GM21447 (cell line): ENCODE measurements around the gene FAM199X.
A peak's percentile ranks its signal among the peaks of the same experiment; 100 is the strongest.

Experiments used
- ATAC-seq: cut with Tn5 transposase; IDR thresholded peaks from one replicate; pipeline ENCODE4 v1.9.1; 2021; ENCODE audit not compliant: unreplicated experiment

FAM199X gene

DNA sequence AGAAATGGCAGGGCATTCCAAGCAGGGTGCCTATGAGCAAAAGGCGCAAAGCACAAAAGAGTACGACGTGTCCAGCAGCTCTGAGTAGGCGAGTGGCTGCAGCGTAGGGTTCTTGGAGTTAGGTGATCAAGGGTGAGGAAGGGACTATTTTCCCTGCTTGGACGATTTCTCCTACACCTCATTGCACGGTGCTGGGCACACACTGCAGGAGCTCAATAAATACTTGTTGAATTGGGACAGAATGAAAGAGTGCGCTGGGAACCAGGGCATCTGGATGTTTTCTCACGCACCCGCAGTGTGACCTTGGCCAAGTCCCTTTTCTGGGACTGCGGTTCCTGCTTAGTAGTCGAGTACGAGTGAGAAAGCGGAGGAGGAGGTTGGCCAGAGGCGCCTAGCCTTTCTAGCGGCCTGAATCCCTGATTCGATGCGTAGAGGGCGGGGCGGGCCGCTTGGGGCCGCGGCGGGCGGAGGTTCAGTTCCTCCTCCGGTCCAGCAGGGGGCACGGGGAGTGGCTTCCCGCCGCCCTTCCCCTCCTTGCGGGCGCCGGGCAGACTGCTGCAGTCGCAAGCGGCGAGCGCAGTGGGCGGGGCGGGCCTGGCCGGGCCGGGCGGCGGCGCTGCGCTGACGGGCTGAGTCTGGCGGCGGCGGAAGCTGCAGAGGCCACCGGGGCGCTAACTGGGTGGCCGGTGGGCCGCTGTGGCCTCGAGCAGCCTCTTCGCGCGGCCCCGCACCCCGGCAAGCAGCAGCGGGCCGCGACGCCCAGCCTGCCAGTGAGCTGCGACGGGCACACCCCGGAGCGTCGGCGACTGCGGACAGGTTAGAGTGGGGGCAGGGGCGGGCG is at the start of gene FAM199X:
Gene FAM199X, plus strand, starts transcription at position 560 of the 841 bp plus-strand sequence. CDS start 333 bp downstream, outside the sequence.
- peak; percentile 93 for ATAC-seq

DNA sequence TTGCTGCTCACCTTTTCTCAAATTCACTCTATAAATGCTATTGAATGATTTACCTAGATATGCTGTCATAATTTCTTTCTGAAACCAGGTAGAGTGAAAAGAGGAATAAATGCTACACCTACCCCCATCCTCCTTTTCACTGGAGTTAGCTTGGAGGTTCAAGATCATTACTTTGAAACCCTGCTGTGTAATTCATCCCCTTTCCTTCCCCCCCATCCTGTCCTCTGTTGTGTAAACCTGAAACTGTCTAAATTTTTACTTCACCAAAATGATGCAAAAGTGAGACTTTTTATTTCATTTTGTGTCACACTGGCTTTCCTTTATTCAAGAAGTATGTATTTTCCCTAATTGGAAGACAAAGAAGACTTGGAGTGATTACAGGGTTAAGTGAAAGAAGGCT is 48.5 kb upstream of the FAM199X start:
- no peak for ATAC-seq

DNA sequence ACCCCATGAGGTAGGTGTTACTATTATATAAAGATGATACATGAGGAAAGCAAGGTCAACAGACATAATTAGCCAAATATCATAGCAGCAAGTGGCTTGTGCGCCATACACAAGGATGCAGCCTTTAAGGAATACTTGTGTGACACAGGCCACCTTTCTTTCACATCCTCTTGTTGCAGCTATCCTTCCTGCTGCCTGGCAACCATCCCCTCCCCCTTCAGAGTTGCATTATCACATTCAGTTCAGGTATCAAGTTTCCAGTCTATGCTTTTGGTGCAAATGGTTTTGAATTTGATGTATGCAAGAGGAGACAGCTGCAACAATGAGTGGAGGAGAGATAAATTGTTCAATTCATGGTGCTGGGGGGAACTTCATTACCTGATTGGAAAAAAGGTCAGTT is 47.5 kb upstream of the FAM199X start:
- ATAC-seq = no peak

DNA sequence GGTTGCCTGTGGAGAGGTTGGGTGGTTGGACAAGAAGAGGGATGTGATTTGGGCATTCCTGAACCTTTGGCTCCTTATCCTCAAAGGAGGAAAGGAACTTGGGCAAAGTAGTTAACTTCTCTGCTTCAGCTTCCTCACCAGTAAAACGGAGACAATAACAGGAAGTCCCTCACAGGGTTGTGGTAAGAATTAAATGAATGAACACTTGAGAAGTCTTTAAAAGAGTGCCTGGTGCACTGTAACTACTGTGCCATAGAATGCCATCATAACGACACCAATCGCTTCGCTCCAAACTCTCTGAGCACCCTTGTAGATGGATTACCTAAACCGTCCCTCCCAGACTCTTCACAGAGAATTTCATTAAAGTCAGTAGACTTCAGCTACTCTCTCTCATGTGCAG is 43.4 kb upstream of the FAM199X start:
- ATAC-seq = peak; percentile 58

DNA sequence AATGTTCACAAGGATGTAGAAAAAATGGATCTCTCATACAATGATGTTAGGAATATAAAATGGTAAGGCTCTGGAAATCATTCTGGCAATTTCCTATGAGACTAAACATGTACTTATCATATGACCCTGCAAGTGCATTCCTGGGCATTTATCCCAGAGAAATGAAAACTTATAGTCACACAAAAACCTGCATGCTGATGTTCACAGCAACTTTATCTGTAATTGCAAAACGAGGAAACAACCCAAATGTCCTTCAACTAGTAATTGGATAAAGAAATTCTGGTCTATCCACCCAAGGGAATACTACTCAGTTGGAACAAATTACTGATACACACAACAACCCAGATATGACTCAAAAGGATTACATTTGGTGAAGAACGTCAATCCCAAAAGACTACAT is 39.4 kb upstream of the FAM199X start:
- ATAC-seq = no peak

DNA sequence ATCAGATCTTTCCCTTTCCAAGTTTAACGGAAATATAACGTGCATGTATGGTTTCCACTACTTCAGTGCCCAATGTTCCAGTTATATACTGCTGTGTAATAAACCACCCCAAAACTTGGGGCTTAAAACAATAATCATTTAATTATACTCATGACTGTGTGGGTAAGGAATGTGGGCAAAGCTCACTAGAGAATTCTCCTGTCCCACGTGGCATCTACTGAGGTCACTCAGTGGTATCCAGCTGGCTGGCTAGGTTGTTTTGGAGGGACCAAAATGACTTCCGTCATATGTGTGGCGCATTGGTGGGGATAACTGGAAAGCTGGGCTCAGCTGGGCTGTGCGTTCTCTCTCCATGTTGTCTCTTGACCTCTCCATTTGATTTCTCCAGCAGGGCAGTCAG is 35.4 kb upstream of the FAM199X start:
- no peak for ATAC-seq

DNA sequence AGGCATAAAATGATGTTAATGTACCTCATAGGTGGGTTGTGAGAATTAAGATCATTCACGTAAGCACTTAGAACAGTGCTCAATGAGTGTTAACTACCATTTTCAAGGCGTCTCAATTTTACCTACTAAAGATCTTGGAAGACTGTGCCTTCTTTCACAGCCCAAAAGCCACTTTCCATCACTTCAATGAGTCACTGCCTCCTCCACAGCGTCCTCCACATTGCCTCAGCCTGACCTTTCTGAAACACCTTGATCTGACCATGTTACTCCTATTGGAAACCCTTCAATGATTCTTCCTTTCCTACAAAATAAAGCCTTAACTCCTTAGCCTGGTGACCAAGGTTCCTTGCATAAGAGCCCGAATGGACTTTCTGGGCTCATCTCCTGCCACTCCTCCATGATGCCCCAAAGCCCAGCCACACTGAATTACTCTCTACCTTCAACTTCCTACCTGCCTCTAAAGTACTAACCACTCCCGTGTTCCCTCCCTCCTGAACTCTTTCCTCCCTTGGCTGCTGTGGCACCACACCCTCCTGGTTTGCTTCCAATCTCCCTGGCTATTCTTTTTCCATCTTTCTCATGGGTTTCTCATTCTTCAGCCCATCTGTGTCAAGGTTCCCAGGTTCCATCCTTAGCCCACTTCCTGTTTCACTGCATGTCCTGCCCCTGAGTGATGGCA is 31.5 kb upstream of the FAM199X start:
- ATAC-seq = no peak

DNA sequence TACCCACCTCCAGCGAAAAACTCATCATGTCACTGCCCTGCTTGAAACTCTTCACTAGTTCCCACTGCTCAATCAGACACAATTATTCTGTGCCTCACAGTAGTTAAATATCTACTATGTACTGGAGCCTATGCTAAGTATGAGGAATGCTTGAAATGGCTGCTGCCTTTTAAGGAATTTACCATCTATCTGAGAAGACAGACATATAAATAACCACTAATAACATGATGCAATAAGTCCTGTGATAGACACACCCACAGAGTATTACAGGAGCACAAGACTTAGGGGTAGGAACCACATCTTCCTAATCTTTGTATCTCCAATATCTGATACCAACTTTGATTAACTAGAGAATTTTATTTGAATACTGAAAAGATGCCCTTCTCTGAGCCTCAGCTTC is 30.6 kb upstream of the FAM199X start:
- ATAC-seq = no peak

DNA sequence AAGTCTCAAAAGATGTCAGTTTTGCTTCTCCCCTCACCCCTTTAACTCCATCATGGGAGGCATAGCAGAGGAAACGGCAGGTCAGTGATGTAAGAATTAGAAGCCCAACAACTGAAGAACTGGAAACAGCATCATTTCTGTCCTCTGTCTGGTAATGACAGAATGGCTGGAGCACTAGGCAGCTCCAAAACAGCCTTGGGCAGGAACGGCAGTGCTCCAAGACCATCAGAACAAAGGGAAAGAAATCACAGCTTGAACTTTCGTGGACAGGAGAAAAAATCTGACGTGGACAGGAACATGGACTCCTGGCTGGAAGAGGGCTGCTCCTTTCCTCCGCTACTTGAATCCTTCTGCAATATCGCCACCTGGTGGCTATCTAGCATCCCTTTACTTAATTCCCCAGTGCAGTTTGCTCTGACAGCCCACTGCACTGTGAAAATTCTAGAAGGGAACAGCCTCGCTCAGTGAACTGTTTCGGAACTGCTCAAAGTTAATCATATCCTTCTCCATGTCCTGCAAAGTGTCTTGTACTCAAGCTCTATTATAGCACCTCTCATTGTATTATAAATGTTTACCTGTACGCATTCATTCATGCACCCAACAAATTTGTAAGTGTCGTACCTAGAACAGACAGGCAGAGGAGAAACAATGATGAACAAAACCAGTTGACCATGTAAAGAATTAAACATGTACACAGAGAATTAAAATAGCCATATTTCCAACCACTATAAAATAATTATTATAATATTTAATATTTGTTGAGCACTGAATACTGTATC is 29.8 kb upstream of the FAM199X start:
- ATAC-seq = peak; percentile 98

DNA sequence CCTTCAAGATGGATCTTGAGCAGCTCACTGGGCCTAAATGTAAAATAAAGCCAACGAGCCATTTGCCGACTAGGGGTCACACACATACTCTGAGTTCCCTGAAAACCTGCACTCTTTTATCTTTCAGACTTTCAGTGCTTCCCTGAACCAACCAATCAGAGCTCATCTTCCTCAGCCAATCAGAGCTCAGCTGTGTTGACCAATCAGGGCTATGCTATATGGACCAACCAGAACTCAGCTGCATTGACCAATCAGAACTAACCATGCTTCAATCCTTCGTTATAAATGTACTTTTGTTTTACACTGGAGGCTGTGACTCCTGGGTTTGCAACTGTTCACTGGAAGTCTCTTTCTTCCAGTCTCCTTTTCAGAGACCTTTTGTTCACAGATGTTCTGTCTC is 28.8 kb upstream of the FAM199X start:
- ATAC-seq = no peak

DNA sequence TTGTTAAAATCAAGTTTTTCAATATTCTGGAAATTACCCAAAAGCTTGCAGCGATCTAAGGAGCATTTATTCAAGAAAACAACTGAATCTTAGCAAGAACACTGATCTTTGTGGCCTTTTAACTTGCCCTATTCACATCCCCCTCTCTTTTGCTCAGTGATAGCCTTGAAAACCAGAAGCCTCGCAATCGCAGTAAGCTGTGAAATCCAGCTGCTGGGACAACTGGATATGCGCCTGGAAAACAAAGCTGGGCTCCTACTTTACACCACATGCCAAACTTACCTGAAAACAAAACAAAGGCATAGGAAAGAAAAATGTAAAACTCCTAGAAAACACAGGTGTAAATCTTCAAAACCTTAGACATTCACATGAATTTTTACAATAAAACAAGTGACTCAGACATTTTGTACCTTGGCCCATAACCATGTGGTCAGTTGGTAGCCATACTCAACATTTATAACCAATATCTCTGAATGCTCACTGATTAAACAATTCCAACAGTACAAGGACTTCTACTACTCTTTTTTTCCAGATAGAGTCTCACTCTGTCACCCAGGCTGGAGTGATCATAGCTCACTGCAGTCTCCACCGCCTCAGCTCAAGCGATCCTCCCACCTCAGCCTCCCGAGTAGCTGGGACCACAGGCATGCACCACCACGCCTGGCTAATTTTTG is 25.0 kb upstream of the FAM199X start:
- no peak for ATAC-seq

DNA sequence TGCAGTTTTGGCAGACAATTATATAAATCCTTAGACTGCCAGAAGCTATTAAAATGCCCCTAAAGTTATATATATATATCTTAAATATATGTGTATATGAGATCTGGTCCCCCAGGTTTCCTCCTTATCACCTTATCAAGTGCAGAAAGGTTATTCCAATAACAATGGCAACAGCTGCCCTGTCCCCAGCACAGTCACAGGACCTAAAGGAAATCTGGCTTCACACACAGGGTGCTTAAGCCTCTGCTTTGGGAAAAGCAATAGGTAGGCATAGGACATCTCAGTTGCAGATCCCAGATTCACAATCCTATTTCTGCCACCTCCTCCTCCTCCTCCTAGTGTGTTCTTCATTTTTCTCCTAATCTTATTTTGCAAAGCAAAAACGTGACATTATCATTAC is 15.2 kb upstream of the FAM199X start:
- ATAC-seq = no peak

DNA sequence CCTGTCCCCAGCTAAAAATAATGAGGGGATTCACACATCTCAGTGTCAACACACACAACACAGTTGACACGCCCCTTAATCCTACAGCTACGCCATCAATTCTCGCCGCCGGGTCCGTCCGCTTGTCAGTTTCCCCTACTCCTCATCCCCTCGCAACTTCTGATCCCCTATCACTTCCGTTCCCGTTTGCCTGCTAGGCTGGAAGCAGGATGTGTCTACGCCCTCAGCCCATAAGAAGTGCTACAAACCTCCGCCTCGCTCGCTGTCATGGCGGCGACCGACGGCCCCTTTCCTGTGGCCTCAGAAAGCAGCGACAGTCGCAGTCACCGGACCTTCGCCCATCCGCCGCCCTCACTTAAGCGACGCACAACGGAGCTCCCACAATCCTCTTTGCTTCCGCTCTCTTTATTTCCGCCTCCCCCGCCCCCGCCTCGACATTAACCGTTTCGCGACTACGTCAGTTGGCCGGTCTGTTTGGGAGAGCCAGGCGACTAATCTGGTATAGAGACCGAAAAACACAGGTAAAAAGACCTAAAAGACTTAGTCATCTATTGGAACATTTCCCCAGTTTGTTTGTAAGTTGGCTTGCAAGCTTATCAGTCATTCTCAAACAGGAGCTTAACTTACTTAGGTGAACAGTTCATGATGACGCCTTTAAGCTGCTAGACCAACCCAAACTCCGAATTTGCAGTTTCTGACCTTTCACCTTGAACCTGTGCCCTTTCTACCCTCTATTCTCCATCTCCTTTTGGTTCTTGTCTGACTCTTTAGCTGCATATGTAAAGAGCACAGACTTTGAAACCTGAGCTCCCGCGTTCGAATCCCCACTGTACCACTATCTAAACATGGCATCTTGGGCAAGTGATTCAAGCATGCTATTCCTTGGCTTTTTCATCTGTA is 9.4 kb upstream of the FAM199X start, which contains the start of gene SLC25A53:
Gene SLC25A53, minus strand, starts transcription at position 380 of the 900 bp plus-strand sequence. CDS start 51,752 bp downstream, outside the sequence.
- ATAC-seq = peak; percentile 95

DNA sequence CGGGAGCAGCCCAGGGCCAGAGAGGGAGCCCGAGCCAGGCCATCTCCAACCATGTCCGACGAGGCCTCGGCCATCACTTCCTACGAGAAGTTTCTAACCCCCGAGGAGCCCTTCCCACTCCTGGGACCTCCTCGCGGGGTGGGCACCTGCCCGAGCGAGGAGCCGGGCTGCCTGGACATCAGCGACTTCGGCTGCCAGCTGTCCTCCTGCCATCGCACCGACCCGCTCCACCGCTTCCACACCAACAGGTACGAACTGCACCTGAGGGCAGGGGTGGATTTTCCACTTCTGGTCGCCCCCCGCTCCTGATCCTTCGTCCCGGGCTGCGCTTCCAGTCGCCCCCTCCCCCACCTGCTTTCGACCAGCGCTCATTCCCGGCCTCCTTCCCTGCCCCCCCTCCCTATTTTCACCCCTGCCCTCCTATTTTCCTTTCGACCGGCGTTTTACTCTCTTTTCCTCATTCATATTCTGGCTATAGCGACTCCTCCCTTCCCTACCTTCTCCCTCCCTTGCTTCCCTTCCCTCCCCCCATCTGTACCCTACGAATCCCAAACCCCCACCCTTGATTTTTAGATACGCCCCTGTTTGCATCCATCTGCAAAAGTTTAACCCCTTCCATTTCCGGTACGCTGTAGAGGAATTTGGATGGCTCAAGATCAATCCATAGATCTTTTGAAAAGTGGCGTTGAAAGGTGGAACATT is 633 bp downstream of the FAM199X start:
- peak; percentile 6 for ATAC-seq

DNA sequence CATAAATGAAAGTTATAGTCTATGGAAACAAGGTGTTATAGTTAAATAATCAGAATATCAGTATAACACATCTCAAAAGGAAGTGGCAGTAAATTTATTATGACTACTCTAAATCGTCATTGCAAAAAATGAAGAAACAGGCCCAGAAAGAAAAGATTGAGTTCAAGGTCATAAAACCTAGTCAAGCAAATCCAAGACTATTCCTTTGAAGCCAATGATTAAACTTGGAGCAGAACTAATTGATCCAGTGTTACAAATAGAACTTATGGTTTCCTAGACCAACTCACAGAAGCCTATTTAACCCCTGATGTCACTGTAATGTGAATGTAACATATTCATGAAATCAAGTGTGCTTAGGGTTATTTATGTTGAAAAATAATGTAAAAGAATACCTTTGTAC is 1.9 kb downstream of the FAM199X start:
- no peak for ATAC-seq

DNA sequence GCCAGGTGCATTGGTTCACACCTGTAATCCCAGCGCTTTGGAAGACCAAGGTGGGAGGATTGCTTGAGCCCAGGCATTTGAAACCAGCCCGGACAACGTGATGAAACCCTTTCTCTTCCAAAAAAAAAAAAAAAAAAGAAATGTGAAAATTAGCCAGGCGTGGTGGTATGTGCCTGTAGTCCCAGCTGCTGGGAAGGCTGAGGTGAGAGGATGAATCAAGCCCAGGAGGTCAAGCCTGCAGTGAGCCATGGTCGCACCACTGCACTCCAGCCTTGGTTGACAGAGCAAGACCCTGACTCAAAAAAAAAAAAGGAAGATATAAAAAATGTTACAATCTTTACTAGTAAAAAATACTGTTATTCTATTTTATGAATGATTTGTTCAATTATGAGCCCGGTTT is 5.9 kb downstream of the FAM199X start:
- no peak for ATAC-seq

DNA sequence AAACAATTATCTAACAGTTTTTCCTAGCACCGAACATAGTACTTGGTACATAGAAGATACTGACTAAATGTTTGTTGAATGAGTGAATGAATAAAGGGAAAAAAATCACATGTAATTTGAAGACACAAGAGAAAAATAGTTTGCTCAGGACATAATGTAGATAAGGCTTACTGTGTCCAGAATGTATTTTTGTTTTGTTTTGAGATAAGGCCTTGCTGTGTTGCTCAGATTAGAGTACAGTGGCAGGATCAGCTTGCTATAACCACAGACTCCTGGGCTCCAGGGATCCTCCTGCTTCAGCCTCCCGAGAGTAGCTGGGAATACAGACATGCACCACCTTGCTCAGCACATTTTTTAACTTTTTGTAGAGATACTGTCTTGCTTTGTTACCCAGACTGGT is 6.5 kb downstream of the FAM199X start:
- no peak for ATAC-seq

DNA sequence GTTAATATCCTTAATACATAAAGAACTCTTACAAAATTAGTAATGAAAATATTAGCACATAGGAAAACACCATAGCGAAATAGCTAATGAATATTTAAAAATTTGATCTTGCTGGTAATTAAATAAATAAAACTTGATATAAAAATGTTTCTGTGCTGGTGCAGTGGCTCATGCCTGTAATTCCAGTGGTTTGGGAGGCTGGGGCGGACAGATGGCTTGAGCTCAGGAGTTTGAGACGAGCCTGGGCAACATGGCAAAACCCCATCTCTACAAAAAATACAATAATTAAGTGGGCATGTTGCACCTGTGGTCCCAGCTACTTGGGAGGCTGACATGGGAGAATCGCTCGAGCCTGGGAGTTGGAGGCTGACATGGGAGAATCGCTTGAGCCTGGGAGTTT is 7.6 kb downstream of the FAM199X start:
- ATAC-seq = no peak

DNA sequence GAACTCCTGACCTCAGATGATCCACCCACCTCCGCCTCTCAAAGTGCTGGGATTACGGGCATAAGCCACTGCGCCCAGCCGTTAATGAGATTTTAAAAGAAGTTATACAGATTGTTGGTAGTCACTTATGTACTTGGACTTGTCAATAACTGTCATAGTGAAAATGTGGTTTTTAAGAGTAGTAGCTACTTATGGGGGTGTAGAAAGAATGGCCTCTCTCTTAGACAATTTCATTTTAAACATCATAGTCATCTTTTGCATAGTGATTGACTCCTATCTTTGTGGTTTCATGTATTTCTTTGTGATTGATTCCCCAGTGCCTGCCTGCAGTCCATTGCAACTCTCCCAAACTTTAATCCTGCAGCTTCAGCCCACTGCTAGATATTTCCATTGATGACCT is 17.4 kb downstream of the FAM199X start:
- no peak for ATAC-seq
